Cardiac muscle cell (in vitro differentiated cells and primary cell): ENCODE results near the gene MDM4. TPM values are rescaled to one million over a fixed set of nuclear protein-coding genes. Genes with fewer than 3 reads are reported as not detected.

Experiments used
- DNase-seq, 2 donors: peaks; one replicate each; pipeline versions ENCODE4 v3.0.0 to v3.0.0-alpha.2; 2010 to 2017; ENCODE audit warnings: low read depth in 1 of 2, low spot score in 1 of 2
- H3K27ac ChIP-seq: fragments of 200-600 bp; sonication (generic); 2 replicates; pipeline ENCODE4 v1.5.1; 2016
- H3K27me3 ChIP-seq: fragments of 200-600 bp; sonication (generic); 2 replicates; pipeline ENCODE4 v1.6.0; 2016; ENCODE audit warnings: control low read depth
- H3K36me3 ChIP-seq: fragments of 200-600 bp; sonication (generic); 2 replicates; pipeline ENCODE4 v1.5.1; 2016; ENCODE audit warnings: control low read depth
- H3K4me1 ChIP-seq: fragments of 200-600 bp; sonication (generic); 2 replicates; pipeline ENCODE4 v1.8.1; 2017; ENCODE audit warnings: low read depth, mild to moderate bottlenecking, mixed run types
- H3K4me3 ChIP-seq: fragments of 200-600 bp; sonication (generic); 2 replicates; pipeline ENCODE4 v1.5.1; 2016; ENCODE audit warnings: mild to moderate bottlenecking
- H3K9me3 ChIP-seq: fragments of 200-600 bp; sonication (generic); 2 replicates; pipeline ENCODE4 v1.5.1; 2017; ENCODE audit warnings: low read depth, mild to moderate bottlenecking, control low read depth
- CTCF ChIP-seq: IDR thresholded peaks from 2 replicates; pipeline ENCODE4 v1.5.1; 2012; ENCODE audit warnings: low read depth, mild to moderate bottlenecking, low read length
- polyA plus RNA-seq: library from polyadenylated mRNA; unstranded; fragments of >200 nt; fragmentation: Nextera tagmentation; extraction: Ambion mirVana; gene quantifications from 2 replicates; pipeline ENCODE4 v1.2.1, GENCODE V29; 2016
- total RNA-seq: library from RNA; depleted of rRNA; stranded (reverse); fragments of >200 nt; gene quantifications from 2 replicates; pipeline ENCODE4 v1.2.3, GENCODE V29; 2016

MDM4 gene
- total and polyA plus RNA-seq, 2 experiments from 2014 or later, result 30.8 to 62.0 TPM

- H3K27ac ChIP-seq, result peak overlapping the region; percentile 53
- no peaks in the 10 kb centered on the region for H3K4me1 ChIP-seq
- H3K36me3 ChIP-seq, result no peaks in the 10 kb centered on the region
- no peaks in the 10 kb centered on the region for H3K9me3 ChIP-seq
- DNase-seq, result peak; percentile 88 to 95
- H3K4me3 ChIP-seq, result peak overlapping the region; percentile 54
- no peak for TF ChIP-seq CTCF
- no peaks in the 10 kb centered on the region for H3K27me3 ChIP-seq
Measured at GRCh38 chr1:204506969-204507316, 9.3 kb upstream of the MDM4 start.

- H3K27ac ChIP-seq, result peak overlapping the region; percentile 53
- no peaks in the 10 kb centered on the region for H3K9me3 ChIP-seq
- TF ChIP-seq CTCF, result no peak
- H3K4me3 ChIP-seq, result peak overlapping the region; percentile 54
- H3K4me1 ChIP-seq, result no peaks in the 10 kb centered on the region
- no peaks in the 10 kb centered on the region for H3K27me3 ChIP-seq
- DNase-seq, result peak; percentile 59 to 78
- no peaks in the 10 kb centered on the region for H3K36me3 ChIP-seq
Measured at GRCh38 chr1:204507317-204508105, 8.7 kb upstream of the MDM4 start.

- H3K27ac ChIP-seq, result no peak overlapping the region
- DNase-seq, result no peak
- no peaks in the 10 kb centered on the region for H3K27me3 ChIP-seq
- no peaks in the 10 kb centered on the region for H3K4me1 ChIP-seq
- no peak overlapping the region for H3K4me3 ChIP-seq
- H3K36me3 ChIP-seq, result no peaks in the 10 kb centered on the region
- H3K9me3 ChIP-seq, result no peaks in the 10 kb centered on the region
- no peak for TF ChIP-seq CTCF
Measured at GRCh38 chr1:204509186-204509635, 7.0 kb upstream of the MDM4 start.

- H3K9me3 ChIP-seq, result no peaks in the 10 kb centered on the region
- no peak for DNase-seq
- H3K4me3 ChIP-seq, result no peak overlapping the region
- TF ChIP-seq CTCF, result no peak
- no peaks in the 10 kb centered on the region for H3K36me3 ChIP-seq
- no peak overlapping the region for H3K27ac ChIP-seq
- H3K27me3 ChIP-seq, result no peaks in the 10 kb centered on the region
- no peaks in the 10 kb centered on the region for H3K4me1 ChIP-seq
Measured at GRCh38 chr1:204511366-204511765, 4.8 kb upstream of the MDM4 start.

GRCh38 chr1:204513117-204513716 lies 3.0 kb upstream of the MDM4 start:
- Histone ChIP-seq H3K27me3 (no peaks in the 10 kb centered on the region), H3K4me1 (no peaks in the 10 kb centered on the region), H3K4me3 (no peak overlapping the region), H3K9me3 (no peaks in the 10 kb centered on the region), H3K36me3 (no peaks in the 10 kb centered on the region), H3K27ac (no peak overlapping the region)
- no peak for TF ChIP-seq CTCF
- DNase-seq, result no peak
